Peyer's patch (tissue), 4 donors: Measurements from ENCODE around the gene EP400. TPM values are rescaled to one million over a fixed set of nuclear protein-coding genes. Genes with fewer than 3 reads are reported as not detected.

Source experiments
- DNase-seq, 3 donors: peaks; one replicate each; pipeline ENCODE4 v3.0.0-alpha.2; 2017 to 2019
- H3K27ac ChIP-seq, 4 donors: fragments of 200-600 bp; sonication (generic); one replicate each; pipeline ENCODE4 v1.5.1; 2016 to 2019
- H3K27me3 ChIP-seq, 2 donors: fragments of 200-600 bp; sonication (generic); one replicate each; pipeline ENCODE4 v1.5.1; 2019
- H3K36me3 ChIP-seq, 3 donors: fragments of 200-600 bp; sonication (generic); one replicate each; pipeline ENCODE4 v1.5.1; 2016 to 2019
- H3K4me1 ChIP-seq, 4 donors: fragments of 200-600 bp; sonication (generic); one replicate each; pipeline ENCODE4 v1.5.1; 2016 to 2019
- H3K4me3 ChIP-seq, 4 donors: fragments of 200-600 bp; sonication (generic); 1 replicate in 3 of 4; 2 replicates in 1 of 4; pipeline ENCODE4 v1.5.1; 2016 to 2019; ENCODE audit warnings: mild to moderate bottlenecking in 1 of 4
- H3K9me3 ChIP-seq, 4 donors: fragments of 200-600 bp; sonication (generic); one replicate each; pipeline ENCODE4 v1.5.1; 2016 to 2019; ENCODE audit warnings: mild to moderate bottlenecking in 1 of 4
- POLR2A ChIP-seq, 2 donors: fragments of 450-650 bp; IDR thresholded peaks; one replicate each; pipeline ENCODE4 v1.5.1; 2017; ENCODE audit warnings: antibody characterized with exemption in 2 of 2, mild to moderate bottlenecking in 2 of 2, moderate library complexity in 2 of 2
- total RNA-seq, 4 donors: library from RNA; depleted of rRNA; stranded (reverse); fragments of >200 nt; gene quantifications; one replicate each; pipeline ENCODE4 v1.1.0, GENCODE V29; 2016
- TF ChIP-seq, protein P1 (sequence below), 6 experiments: fragments of 450-650 bp in 4 of 6; fragments of 200-600 bp in 2 of 6; sonication (generic) in 1 of 6; IDR thresholded peaks; one replicate each; pipeline ENCODE4 v1.5.1; 2017 to 2019; ENCODE audit warnings: antibody characterized with exemption in 6 of 6, mild to moderate bottlenecking in 3 of 6, moderate library complexity in 1 of 6

The EP400 gene
- total RNA-seq, 4 donors from 2014 or later = 22.1 to 60.2 (median 49.2) TPM

GRCh38 chr12:132070298-132070697, 120.6 kb downstream of the EP400 start:
- no peaks in the 10 kb centered on the region for H3K27me3 ChIP-seq
- no peak overlapping the region for H3K4me3 ChIP-seq
- H3K4me1 ChIP-seq = peaks cover 0 to 13% (median 5%) of the 10 kb centered on the region in 4 donors
- H3K27ac ChIP-seq = peak overlapping the region in 1 of 4 donors; percentile 76
- peaks cover 0 to 78% (median 0%) of the 10 kb centered on the region in 3 donors for H3K36me3 ChIP-seq
- TF ChIP-seq, protein P1, sequence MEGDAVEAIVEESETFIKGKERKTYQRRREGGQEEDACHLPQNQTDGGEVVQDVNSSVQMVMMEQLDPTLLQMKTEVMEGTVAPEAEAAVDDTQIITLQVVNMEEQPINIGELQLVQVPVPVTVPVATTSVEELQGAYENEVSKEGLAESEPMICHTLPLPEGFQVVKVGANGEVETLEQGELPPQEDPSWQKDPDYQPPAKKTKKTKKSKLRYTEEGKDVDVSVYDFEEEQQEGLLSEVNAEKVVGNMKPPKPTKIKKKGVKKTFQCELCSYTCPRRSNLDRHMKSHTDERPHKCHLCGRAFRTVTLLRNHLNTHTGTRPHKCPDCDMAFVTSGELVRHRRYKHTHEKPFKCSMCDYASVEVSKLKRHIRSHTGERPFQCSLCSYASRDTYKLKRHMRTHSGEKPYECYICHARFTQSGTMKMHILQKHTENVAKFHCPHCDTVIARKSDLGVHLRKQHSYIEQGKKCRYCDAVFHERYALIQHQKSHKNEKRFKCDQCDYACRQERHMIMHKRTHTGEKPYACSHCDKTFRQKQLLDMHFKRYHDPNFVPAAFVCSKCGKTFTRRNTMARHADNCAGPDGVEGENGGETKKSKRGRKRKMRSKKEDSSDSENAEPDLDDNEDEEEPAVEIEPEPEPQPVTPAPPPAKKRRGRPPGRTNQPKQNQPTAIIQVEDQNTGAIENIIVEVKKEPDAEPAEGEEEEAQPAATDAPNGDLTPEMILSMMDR (IDR thresholded peaks at IDR 0.05) = no peak
- TF ChIP-seq POLR2A (IDR thresholded peaks at IDR 0.05) = no peak
- H3K9me3 ChIP-seq = no peaks in the 10 kb centered on the region
- DNase-seq = peak in 1 of 3 donors; percentile 38

DNA sequence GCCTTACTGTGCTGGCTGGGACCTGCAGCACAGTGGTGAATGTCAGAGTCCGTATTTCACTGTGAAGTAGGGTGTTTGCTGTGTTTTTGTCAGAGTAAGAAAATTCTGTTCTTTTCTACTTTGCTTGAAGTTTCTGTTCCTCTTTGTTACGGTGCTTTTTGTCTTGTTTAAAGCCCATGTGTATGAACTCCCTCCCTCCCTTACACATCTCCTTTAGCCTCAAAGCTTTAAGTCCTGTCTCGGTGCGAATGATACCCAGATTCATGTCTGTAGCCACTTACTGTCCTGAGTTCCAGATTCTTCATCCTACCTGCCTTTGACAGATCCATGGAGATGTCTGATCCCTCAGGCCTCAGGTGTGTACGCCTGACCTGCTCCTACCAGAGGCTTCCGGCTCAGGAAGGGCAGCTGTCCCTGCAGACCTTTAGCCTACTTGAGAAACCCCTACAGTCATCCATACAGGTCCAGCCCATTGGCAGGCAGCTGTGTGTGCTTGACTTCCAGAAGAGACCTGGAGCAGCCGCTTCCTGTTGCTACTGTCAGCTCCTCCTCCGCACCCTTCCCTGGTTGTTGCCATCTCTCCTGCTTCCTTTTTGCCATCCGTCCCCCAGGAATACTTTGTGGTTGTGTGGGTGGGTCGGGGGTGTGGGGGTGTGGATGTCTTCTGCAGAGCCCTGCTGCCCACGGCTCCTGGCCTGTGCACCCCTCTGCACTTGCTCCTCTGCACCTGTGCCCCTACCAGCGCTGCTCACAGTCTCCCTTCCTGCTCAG, 121.5 kb downstream of the EP400 start:
- peak in 2 of 3 donors; percentile 50 to 63 for DNase-seq
- H3K9me3 ChIP-seq = no peaks in the 10 kb centered on the region
- H3K4me1 ChIP-seq = peaks cover 0 to 13% (median 5%) of the 10 kb centered on the region in 4 donors
- peaks cover 0 to 82% (median 0%) of the 10 kb centered on the region in 3 donors for H3K36me3 ChIP-seq
- TF ChIP-seq, protein P1 (IDR thresholded peaks at IDR 0.05) = no peak
- no peak for TF ChIP-seq POLR2A (IDR thresholded peaks at IDR 0.05)
- peak overlapping the region in 1 of 4 donors; percentile 15 for H3K4me3 ChIP-seq
- H3K27ac ChIP-seq = peak overlapping the region in 2 of 4 donors; percentile 49 to 76
- H3K27me3 ChIP-seq = no peaks in the 10 kb centered on the region

GRCh38 chr12:132071830-132072384, 122.2 kb downstream of the EP400 start:
- Histone ChIP-seq H3K4me1 (peaks cover 0 to 8% (median 2%) of the 10 kb centered on the region in 4 donors), H3K27ac (peak overlapping the region in 2 of 4 donors; percentile 49 to 76)
- no peak for TF ChIP-seq POLR2A (IDR thresholded peaks at IDR 0.05)
- TF ChIP-seq, protein P1 (IDR thresholded peaks at IDR 0.05) = no peak

DNA sequence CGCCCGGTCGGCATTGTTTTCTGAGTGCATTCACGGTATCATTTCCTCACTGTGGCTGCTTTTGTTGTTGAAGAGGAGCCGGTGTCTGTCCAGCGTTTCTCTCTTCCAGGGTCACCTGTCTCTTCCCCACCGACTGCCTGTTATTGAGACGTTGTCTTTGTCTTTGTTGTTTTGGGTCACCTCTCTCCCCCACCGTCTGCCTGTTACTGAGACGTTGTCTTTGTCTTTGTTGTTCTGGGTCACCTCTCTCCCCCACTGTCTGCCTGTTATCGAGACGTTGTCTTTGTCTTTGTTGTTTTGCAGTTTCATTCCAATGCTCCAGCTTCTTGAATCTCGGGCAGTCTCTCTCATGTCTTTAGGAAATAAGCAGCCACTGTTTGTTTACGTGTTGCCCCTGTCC, 124.5 kb downstream of the EP400 start:
- H3K9me3 ChIP-seq = no peaks in the 10 kb centered on the region
- H3K36me3 ChIP-seq = peaks cover 0 to 76% (median 0%) of the 10 kb centered on the region in 3 donors
- no peaks in the 10 kb centered on the region for H3K27me3 ChIP-seq
- peaks cover 0 to 5% (median 2%) of the 10 kb centered on the region in 4 donors for H3K4me1 ChIP-seq
- H3K4me3 ChIP-seq = no peak overlapping the region
- no peak for DNase-seq
- no peak overlapping the region for H3K27ac ChIP-seq
- TF ChIP-seq POLR2A (IDR thresholded peaks at IDR 0.05) = no peak
- TF ChIP-seq, protein P1 (IDR thresholded peaks at IDR 0.05) = no peak

More at GRCh38 chr12:132071830-132072384, 122.2 kb downstream of the EP400 start:
- Histone ChIP-seq H3K4me3 (no peak overlapping the region), H3K27me3 (no peaks in the 10 kb centered on the region), H3K9me3 (no peaks in the 10 kb centered on the region), H3K36me3 (peaks cover 0 to 82% (median 0%) of the 10 kb centered on the region in 3 donors)
- no peak for DNase-seq

DNA sequence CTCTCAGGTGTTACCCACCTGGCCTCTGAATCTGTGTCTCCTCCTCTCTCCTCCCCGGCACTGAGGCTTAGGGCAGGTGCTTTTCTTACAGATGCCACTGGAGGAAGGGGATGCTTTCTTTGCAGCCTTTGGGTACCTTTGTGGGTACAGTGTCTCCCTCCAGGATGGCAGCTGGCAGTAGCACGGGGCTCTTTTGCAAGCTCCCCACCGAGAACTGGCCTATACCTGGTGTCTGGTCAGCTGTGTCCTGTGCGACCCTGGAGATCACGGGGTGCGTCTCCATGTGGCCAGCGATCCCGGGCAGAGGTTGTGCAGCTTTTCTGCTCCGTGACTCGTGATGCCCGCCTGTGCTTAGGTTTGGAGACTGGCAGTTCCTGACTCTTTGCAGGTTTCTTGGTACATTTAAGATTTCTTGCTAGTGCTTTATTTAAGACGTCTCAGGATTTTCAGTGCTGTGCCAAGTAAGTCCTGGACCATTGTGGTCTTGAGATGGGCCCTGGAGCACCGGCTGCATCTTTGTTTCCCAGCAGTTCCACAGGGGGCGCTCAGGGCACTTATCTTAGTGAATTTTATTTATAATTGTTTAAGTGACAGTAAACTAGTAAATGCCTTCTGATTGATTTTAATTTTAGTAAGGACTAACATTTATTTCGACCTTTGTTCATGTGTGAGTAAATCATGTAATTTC, 125.4 kb downstream of the EP400 start:
- DNase-seq = no peak
- Histone ChIP-seq H3K27me3 (no peaks in the 10 kb centered on the region), H3K9me3 (no peaks in the 10 kb centered on the region), H3K4me3 (no peak overlapping the region), H3K36me3 (peaks cover 0 to 66% (median 0%) of the 10 kb centered on the region in 3 donors), H3K4me1 (peaks cover 0 to 5% (median 1%) of the 10 kb centered on the region in 4 donors), H3K27ac (no peak overlapping the region)
- TF ChIP-seq, protein P1 (IDR thresholded peaks at IDR 0.05) = no peak
- TF ChIP-seq POLR2A (IDR thresholded peaks at IDR 0.05) = no peak
